Retinal pigment epithelial cell (primary cell): ENCODE data around the gene KLHL29.
A peak's percentile ranks its signal among the peaks of the same experiment; 100 is the strongest.

Experiments used
- DNase-seq: peaks from one replicate; pipeline ENCODE4 v3.0.0-alpha.2; 2010; ENCODE audit warnings: low read depth
- H3K4me3 ChIP-seq: 2 replicates; pipeline ENCODE4 v1.5.1; 2011; ENCODE audit warnings: mild to moderate bottlenecking, low read length, control low read depth, moderate library complexity
- TF ChIP-seq, protein P1 (sequence below): conservative IDR thresholded peaks from 2 replicates; pipeline ENCODE4 v1.5.1; 2011; ENCODE audit warnings: low read depth, low read length, control low read depth, inconsistent platforms

The KLHL29 gene

DNA sequence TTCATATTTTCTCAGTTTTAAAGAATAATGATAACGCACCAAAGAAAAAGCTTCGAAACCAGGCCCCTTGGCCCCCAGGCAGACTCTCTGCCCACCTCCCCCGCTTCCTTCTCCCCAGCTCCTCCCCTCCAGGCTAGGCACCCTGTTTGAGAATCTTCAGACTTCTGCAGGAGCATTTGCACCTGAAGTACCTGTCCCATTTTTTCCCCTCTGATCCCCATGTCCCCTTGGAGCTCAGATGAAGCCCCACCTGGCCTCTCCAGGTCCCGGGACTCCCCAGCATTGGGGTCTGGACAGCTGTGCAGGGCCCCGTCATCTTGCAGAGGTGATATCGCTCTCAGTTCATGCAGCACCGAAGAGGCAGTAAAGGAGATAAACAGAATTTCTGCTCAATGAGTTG lies 35.5 kb upstream of the KLHL29 start:
- no peak overlapping the region for H3K4me3 ChIP-seq
- TF ChIP-seq, protein P1, sequence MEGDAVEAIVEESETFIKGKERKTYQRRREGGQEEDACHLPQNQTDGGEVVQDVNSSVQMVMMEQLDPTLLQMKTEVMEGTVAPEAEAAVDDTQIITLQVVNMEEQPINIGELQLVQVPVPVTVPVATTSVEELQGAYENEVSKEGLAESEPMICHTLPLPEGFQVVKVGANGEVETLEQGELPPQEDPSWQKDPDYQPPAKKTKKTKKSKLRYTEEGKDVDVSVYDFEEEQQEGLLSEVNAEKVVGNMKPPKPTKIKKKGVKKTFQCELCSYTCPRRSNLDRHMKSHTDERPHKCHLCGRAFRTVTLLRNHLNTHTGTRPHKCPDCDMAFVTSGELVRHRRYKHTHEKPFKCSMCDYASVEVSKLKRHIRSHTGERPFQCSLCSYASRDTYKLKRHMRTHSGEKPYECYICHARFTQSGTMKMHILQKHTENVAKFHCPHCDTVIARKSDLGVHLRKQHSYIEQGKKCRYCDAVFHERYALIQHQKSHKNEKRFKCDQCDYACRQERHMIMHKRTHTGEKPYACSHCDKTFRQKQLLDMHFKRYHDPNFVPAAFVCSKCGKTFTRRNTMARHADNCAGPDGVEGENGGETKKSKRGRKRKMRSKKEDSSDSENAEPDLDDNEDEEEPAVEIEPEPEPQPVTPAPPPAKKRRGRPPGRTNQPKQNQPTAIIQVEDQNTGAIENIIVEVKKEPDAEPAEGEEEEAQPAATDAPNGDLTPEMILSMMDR = no peak
- no peak for DNase-seq

DNA sequence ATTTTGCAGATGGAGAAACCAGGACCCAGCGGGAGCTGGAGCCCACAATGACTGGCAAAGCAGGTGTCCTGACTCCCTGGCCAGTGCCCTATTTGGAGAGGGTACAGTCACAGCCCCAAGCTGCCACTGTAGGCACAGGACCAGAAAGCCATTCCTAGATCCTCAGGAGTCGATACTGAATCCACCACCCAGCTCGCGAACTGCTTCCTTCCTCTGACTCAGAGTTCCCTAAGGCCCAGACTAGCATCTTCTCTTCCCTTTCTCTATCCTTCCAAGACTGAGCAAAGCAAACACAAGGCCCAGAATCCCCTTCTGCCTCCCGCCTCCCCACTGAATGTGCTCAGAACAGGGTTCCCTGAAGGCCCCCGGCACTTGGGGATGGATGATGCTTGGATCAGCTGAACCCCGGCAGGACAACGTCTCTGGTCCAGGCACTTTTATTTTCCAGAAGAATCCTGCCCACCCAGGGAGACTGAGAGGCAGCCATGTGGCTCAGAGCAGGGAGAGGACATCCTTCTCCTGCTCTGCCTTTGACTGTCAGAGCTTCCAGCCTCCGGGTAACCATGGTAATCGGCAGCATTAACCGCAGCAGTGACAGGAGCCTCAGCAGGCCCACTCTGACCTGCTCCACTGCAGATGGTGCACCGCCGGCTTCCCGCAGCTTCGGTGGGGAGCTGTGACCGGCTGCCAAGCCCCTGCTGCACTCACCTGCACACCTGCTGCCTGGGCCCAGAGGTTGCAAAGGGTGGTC lies 34.8 kb upstream of the KLHL29 start:
- TF ChIP-seq, protein P1 = no peak
- no peak overlapping the region for H3K4me3 ChIP-seq
- DNase-seq = no peak

DNA sequence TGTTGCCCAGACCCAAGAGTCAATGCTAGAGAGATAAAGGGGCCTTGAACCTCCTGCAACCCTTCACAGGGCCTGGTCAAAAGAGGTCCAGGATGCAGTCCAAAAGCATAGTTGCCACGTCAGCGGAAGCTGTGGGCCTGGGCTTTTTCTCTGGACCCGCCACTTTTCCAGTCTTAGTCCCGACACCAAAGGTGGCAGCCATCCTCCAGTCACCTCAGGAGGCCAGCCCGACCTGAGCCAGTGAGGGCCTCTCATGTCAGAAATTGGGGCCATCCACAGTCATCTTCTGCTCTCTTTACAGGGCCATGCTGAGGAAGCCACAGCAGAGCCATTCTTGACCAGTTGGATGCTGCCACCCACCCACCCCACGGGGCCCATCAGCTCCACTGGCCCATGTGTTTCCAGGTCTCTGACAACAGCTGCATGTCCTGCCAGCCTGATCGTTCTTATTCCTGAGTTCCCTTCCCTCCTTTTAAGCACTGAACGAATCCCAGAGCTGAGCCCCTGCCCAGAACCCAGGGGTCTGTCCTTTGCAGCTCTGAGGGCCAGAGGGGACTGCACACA lies 34.1 kb upstream of the KLHL29 start:
- no peak overlapping the region for H3K4me3 ChIP-seq
- TF ChIP-seq, protein P1 = no peak
- no peak for DNase-seq

DNA sequence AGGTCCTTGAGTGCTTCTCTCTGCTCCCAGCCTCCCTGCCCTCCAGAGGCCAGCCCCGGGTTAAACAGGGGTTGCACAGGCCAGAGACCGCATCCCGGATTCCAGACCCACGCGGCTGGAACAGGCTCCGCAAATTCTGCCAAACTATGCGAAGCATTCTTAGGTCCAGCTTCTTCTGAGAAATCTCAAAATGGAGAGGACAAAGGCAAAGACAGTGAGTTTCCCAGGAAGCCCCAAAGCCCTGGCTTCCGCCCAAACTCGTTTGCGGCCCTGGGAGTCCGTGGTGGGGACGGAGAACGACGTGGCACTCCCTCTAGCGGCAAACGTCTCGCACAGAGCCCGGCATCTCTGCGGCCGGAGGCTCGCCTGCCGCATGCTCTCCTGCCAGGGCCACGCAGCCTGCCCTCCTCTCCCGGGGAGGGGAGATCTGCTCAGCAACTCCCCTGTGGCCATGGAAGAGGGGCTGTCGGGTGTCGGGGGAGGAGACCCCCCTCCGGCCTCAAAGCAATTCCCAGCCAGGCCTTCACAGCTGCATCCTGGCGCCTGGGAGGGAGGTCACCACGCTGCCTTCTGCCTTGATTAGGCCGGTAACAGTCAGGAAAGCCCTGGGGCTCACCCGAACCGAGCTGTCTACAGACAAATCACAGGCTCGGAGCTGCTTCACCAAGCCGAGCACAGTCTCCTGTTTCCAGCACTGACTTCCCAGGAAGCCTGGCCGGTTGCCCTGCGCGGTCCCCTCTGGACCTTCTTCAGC lies 33.4 kb upstream of the KLHL29 start:
- H3K4me3 ChIP-seq = no peak overlapping the region
- TF ChIP-seq, protein P1 = peak; percentile 90
- DNase-seq = peak; percentile 20

DNA sequence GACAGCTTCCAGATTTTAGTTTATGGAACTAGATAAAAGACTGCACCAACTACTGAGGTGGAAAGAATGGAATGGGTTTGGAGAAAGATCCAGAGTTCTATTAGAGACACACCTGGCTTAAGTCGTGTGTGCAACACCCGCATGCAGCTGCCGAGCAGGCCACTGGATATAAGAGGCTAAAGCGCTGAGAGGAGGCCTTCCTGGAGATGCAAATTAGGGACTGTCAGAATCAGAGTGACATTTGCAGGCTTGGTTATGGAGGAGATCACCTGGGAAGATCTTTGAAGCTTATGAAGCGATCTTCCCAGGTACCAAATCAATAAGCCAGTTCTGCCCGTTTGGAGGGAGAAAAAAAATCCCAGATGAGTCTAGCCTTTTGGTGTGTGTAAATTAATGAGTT lies 30.4 kb upstream of the KLHL29 start:
- DNase-seq = no peak
- no peak overlapping the region for H3K4me3 ChIP-seq
- TF ChIP-seq, protein P1 = no peak

DNA sequence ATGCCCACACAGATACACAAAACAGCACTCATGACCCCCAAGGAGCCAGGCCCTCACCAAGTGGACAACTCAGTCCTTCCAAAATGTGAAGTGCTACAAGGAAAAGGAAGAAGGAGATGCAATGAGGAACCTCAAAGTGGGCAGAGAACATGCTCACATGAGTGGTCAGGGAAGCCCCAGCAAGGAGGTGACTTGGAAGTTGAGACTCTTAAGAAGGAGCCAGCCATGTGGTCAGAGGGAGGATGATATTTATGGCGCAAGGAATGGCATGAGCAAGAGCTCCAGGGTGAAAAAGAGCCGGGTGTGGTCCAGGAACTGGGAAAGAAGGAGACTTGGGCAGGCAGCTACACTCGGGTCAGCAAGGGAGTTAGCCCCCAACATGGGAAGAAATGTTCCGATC lies 30.0 kb upstream of the KLHL29 start:
- TF ChIP-seq, protein P1 = no peak
- no peak for DNase-seq
- no peak overlapping the region for H3K4me3 ChIP-seq
